Heart left ventricle (tissue), 16 donors: Measurements from ENCODE around the gene TEX2. TPM values are rescaled to one million over a fixed set of nuclear protein-coding genes. Genes with fewer than 3 reads are reported as not detected.

ENCODE experiments used
- ATAC-seq, 4 donors: fragments of 200-7000 bp; cut with Tn5 transposase; one replicate each; pipeline ENCODE4 v1.9.1; 2020 to 2022; ENCODE audit warnings: moderate library complexity in 4 of 4, mild to moderate bottlenecking in 3 of 4, moderate number of reproducible peaks in 1 of 4
- DNase-seq, 5 donors: peaks; one replicate each; pipeline ENCODE4 v3.0.0-alpha.2; 2020
- H3K27ac ChIP-seq, 12 donors: fragments of 200-600 bp; sonication (generic) in 4 of 12; one replicate each; pipeline versions ENCODE4 v1.5.0 to v1.8.0; 2016 to 2022; ENCODE audit warnings: mild to moderate bottlenecking in 2 of 12
- H3K27me3 ChIP-seq, 9 donors: fragments of 200-600 bp; sonication (generic) in 2 of 9; one replicate each; pipeline versions ENCODE4 v1.5.1 to v1.8.0; 2016 to 2022; ENCODE audit warnings: mild to moderate bottlenecking in 3 of 9
- H3K36me3 ChIP-seq, 9 donors: fragments of 200-600 bp; sonication (generic) in 2 of 9; one replicate each; pipeline versions ENCODE4 v1.5.0 to v1.8.0; 2018 to 2022; ENCODE audit warnings: mild to moderate bottlenecking in 2 of 9
- H3K4me1 ChIP-seq, 12 donors: fragments of 200-600 bp; sonication (generic) in 4 of 12; one replicate each; pipeline versions ENCODE4 v1.5.0 to v1.8.0; 2016 to 2022; ENCODE audit warnings: mild to moderate bottlenecking in 3 of 12
- H3K4me3 ChIP-seq, 12 donors: fragments of 200-600 bp; sonication (generic) in 4 of 12; one replicate each; pipeline versions ENCODE4 v1.5.0 to v1.8.0; 2017 to 2022; ENCODE audit warnings: mild to moderate bottlenecking in 9 of 12, moderate library complexity in 4 of 12
- H3K9me3 ChIP-seq, 12 donors: fragments of 200-600 bp; sonication (generic) in 4 of 12; one replicate each; pipeline versions ENCODE4 v1.5.0 to v1.8.0; 2016 to 2022; ENCODE audit warnings: mild to moderate bottlenecking in 1 of 12
- POLR2A ChIP-seq, 2 donors: fragments of 450-650 bp; IDR thresholded peaks; one replicate each; pipeline ENCODE4 v1.6.1; 2017; ENCODE audit warnings: antibody characterized with exemption in 2 of 2, mild to moderate bottlenecking in 2 of 2, moderate library complexity in 2 of 2
- WGBS, 4 donors: extraction: QIAGEN DNeasy Blood & Tissue Kit in 2 of 4; methylation state at CpG; one replicate each; pipeline versions ENCODE4 v1.1.5 to v1.1.7; 2013 to 2018; 5-methylcytosine and 5-hydroxymethylcytosine counted together
- intact Hi-C, 10 donors: fragments of 100-400 bp; cut with DNase I; formaldehyde crosslinking; loops; one replicate each; pipeline versions ENCODE4 v1.11.1 to v1.14.2; 2022
- polyA plus RNA-seq, 2 donors: library from polyadenylated mRNA; stranded (reverse); fragments of 200-250 nt; gene quantifications; one replicate each; pipeline ENCODE4 v1.2.3, GENCODE V29; 2013
- total RNA-seq, 9 donors: library from RNA; depleted of rRNA in 2 of 9; stranded (reverse); fragments of >200 nt in 2 of 9; fragmentation: NEBNext Ultra II Directional in 3 of 9; extraction: Animal tissue kit (Norgen Biotek cat#: 25700) in 3 of 9; gene quantifications; one replicate each; pipeline versions ENCODE4 v1.1.0 to v1.2.4, GENCODE V29; 2016 to 2023
- TF ChIP-seq, protein P1 (sequence below), 12 donors: fragments of 200-600 bp; sonication (generic) in 4 of 12; IDR thresholded peaks; one replicate each; pipeline versions ENCODE4 v1.5.0 to v1.8.0; 2018 to 2022; ENCODE audit warnings: antibody characterized with exemption in 12 of 12, mild to moderate bottlenecking in 5 of 12
- donor health status: ischemic (EF 13 %, LVEDD 7.1; RV severe dilation, severe dysfunction).
- donor health status: healthy with polysubstance abuse.
- donor health status: DM: no; HTN: yes; CAD: no.
- donor health status: DM: no; HTN: no; CAD: no.
- donor health status: ischemic (EF 25% LVEDD 6.9; RV normal size, moderate dysfunction).
- donor health status: ischemic (EF 25% LVEDD 5.7; RV mildly dilated, moderate dysfunction).
- donor health status: healthy.
- donor health status: DM: yes; HTN: yes; CAD: no.
- donor health status: ischemic (EF 35%, LVEDD 5.7; RV mildly dilated, moderate dysfunction).
- donor health status: nonischemic (EF 11% LVEDD 7.7; RV severe dilation, severe dysfunction).
- donor health status: DM: yes; HTN: yes; CAD: no.
- donor health status: PGD.
- donor health status: ischemic (EF 29% LVEDD 5.4; RV normal size, mild dysfunction).
- donor health status: nonischemic (EF 23%, LVEDD 6.1; RV moderate dilation, normal function).

TEX2 gene
- total and polyA plus RNA-seq, 11 donors, result 16.8 to 55.8 (median 50.5) TPM

- Histone ChIP-seq H3K27ac (no peak overlapping the region), H3K9me3 (no peaks in the 10 kb centered on the region), H3K4me3 (no peak overlapping the region), H3K36me3 (no peaks in the 10 kb centered on the region), H3K27me3 (no peaks in the 10 kb centered on the region), H3K4me1 (peaks cover 0 to 20% (median 10%) of the 10 kb centered on the region in 12 donors)
- TF ChIP-seq, protein P1, sequence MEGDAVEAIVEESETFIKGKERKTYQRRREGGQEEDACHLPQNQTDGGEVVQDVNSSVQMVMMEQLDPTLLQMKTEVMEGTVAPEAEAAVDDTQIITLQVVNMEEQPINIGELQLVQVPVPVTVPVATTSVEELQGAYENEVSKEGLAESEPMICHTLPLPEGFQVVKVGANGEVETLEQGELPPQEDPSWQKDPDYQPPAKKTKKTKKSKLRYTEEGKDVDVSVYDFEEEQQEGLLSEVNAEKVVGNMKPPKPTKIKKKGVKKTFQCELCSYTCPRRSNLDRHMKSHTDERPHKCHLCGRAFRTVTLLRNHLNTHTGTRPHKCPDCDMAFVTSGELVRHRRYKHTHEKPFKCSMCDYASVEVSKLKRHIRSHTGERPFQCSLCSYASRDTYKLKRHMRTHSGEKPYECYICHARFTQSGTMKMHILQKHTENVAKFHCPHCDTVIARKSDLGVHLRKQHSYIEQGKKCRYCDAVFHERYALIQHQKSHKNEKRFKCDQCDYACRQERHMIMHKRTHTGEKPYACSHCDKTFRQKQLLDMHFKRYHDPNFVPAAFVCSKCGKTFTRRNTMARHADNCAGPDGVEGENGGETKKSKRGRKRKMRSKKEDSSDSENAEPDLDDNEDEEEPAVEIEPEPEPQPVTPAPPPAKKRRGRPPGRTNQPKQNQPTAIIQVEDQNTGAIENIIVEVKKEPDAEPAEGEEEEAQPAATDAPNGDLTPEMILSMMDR (IDR thresholded peaks at IDR 0.05), result peak; percentile 75 to 92 (median 86)
- no peak for TF ChIP-seq POLR2A (IDR thresholded peaks at IDR 0.05)
- DNase-seq (peak; percentile 52 to 79 (median 68)), ATAC-seq (peak in 3 of 4 donors; percentile 29 to 67 (median 49))
- intact Hi-C loops, result loop anchor here in 9 of 10 donors (1.0 to 10.0 kb wide), 6 partner anchors 111 to 198 kb away; partner anchors contain the start of genes POLG2 (in 3 of the 9), CEP95 (in 1 of the 9) and DDX5 (in 1 of the 9)
- 37 to 50% (median 39%) methylated on average over 11 of the region's 11 CpGs for WGBS, 4 donors
These were observed 43.9 kb upstream of the TEX2 start for GRCh38 chr17:64306850-64307463.

GRCh38 chr17:64304551-64304950 is 41.5 kb upstream of the TEX2 start:
- intact Hi-C loops, result loop anchor here in 4 of 10 donors (10.0 kb wide), 2 partner anchors 190 to 200 kb away; partner anchors contain the start of genes POLG2 (in 3 of the 4), CEP95 (in 1 of the 4) and DDX5 (in 1 of the 4)
- H3K27me3 ChIP-seq, result no peaks in the 10 kb centered on the region
- 68 to 85% (median 77%) methylated on average over 2 of the region's 2 CpGs for WGBS, 4 donors
- TF ChIP-seq, protein P1 (IDR thresholded peaks at IDR 0.05), result no peak
- TF ChIP-seq POLR2A (IDR thresholded peaks at IDR 0.05), result no peak
- H3K36me3 ChIP-seq, result no peaks in the 10 kb centered on the region
- no peak for ATAC-seq
- DNase-seq, result no peak
- H3K4me3 ChIP-seq, result no peak overlapping the region
- no peaks in the 10 kb centered on the region for H3K9me3 ChIP-seq
- H3K27ac ChIP-seq, result no peak overlapping the region
- peaks cover 0 to 13% (median 3%) of the 10 kb centered on the region in 12 donors for H3K4me1 ChIP-seq

GRCh38 chr17:64300699-64300965 is 37.6 kb upstream of the TEX2 start:
- no peaks in the 10 kb centered on the region for H3K4me1 ChIP-seq
- no peaks in the 10 kb centered on the region for H3K36me3 ChIP-seq
- H3K27ac ChIP-seq, result no peak overlapping the region
- intact Hi-C loops, result loop anchor here in 4 of 10 donors (10.0 kb wide), 2 partner anchors 194 to 204 kb away; partner anchors contain the start of genes POLG2 (in 3 of the 4), CEP95 (in 1 of the 4) and DDX5 (in 1 of the 4)
- ATAC-seq, result no peak
- no peaks in the 10 kb centered on the region for H3K9me3 ChIP-seq
- no peak for DNase-seq
- H3K27me3 ChIP-seq, result no peaks in the 10 kb centered on the region
- H3K4me3 ChIP-seq, result no peak overlapping the region
- TF ChIP-seq, protein P1 (IDR thresholded peaks at IDR 0.05), result no peak
- no peak for TF ChIP-seq POLR2A (IDR thresholded peaks at IDR 0.05)
- 88 to 95% (median 91%) methylated on average over 8 of the region's 8 CpGs for WGBS, 4 donors

GRCh38 chr17:64297467-64298088 is 34.5 kb upstream of the TEX2 start:
- no peak for ATAC-seq
- intact Hi-C loops, result no loop called here
- no peaks in the 10 kb centered on the region for H3K9me3 ChIP-seq
- H3K4me1 ChIP-seq, result no peaks in the 10 kb centered on the region
- H3K36me3 ChIP-seq, result no peaks in the 10 kb centered on the region
- H3K27me3 ChIP-seq, result no peaks in the 10 kb centered on the region
- TF ChIP-seq, protein P1 (IDR thresholded peaks at IDR 0.05), result no peak
- no peak for TF ChIP-seq POLR2A (IDR thresholded peaks at IDR 0.05)
- 94 to 99% (median 96%) methylated on average over 8 of the region's 8 CpGs for WGBS, 4 donors
- no peak for DNase-seq
- H3K27ac ChIP-seq, result no peak overlapping the region
- no peak overlapping the region for H3K4me3 ChIP-seq
